Activated effector memory CD4-positive, alpha-beta T cell treated with anti-CD3 and anti-CD28 coated beads, Interleukin-2, amount 50 U/mL, for 16 hours (primary cell): ENCODE results near the gene PAX6.

ENCODE experiments used
- DNase-seq: peaks from one replicate; pipeline ENCODE4 v3.0.0-alpha.2; 2020

Gene PAX6

GRCh38 chr11:31810779-31811647 lies at the start of gene PAX6:
Gene PAX6, minus strand, starts transcription at chr11:31811322. Its CDS starts 4,911 bp downstream, at chr11:31806411.
- peak; percentile 77 for DNase-seq

DNA sequence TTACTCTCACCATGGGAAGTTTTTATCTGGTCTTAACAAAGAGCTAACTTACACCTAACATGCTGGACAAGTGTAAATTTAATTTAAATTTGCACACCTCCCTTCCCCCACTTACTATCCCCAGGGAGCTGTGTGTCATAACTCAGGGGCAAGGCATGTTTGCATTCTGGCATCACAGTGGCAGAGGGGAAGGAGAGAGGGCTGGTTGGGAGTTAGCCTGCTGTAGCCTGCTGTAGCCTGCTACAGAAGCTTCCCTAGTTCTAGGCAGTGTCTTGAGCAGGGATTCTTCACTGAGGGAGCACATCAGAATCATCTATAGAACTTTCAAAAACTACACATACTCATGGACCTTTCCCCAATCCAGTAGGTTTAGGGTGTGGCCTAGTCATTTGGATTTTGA lies 49.3 kb upstream of the PAX6 start:
- no peak for DNase-seq

DNA sequence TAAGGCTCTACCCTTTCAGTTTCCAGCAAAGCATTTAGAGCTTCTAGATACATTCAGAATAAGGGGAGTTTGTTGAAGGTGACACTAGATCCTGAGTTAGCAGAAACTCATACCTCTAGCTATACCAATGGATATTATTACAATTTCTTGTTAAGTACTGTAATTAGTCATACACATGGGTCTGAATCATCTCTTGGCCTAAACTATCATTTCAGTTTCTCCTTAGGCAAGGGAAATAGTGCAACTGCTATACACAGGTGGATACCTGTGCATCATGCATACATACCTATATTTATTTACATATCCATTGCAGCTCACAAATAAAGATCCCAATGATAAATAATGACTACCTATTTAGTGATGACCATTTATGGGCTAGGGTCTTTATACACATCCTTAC lies 45.1 kb upstream of the PAX6 start:
- no peak for DNase-seq

GRCh38 chr11:31855466-31855865 lies 44.3 kb upstream of the PAX6 start:
- no peak for DNase-seq

DNA sequence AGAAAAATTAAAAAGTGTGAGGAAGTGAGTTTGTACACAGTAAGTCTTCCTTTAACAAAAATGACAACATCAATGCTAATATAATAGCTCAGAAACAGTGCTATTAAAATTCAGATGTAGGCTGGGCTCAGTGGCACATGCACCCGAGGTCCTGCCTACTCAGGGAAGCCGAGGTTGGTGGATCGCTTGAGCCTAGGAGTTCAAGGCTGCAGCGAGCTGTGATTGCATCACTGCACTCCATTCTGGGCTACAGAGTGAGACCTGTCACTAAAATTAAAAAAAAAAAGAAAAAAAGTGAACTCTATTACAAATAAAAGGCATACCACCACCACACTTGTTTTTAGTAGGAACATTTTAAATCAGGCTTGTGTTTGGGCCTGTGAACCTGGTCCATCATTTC lies 39.2 kb upstream of the PAX6 start:
- DNase-seq, result no peak

DNA sequence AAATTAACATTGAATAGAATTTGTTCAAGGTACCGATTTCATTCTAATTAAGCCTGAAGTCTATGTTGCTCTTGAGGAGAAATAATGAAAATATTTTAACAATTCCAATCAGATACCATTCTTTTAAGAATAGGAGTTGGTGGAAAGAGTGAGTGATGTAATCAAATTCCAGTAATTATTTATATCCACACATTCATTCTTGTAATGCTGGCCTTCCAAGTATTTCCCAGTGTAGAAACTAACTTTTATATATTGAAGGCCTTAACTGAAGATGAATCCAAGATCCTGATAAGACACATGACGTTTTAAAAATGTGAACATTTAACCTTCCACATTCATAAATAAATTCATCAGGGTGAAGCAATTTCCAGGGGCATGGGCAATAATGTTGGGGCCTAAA lies 36.6 kb upstream of the PAX6 start:
- no peak for DNase-seq

DNA sequence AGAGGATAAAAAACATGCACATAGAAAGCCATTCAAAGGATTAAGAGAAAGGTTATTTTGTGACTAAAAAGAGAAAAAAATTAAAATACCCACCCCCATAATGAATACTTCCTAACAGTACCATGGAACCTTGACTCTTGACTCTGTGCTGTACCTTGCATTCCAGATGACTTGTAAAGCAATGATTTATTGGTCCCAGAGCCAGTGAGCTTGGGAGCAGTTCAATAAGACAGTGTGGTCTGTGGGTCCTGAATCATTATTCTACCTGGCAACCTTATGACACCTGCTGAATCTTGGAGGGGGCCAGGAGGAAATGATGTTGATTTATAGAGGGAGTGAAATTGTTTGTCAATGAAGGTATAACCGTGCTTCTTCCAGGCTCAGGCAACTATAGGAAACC lies 34.2 kb upstream of the PAX6 start:
- DNase-seq, result no peak

DNA sequence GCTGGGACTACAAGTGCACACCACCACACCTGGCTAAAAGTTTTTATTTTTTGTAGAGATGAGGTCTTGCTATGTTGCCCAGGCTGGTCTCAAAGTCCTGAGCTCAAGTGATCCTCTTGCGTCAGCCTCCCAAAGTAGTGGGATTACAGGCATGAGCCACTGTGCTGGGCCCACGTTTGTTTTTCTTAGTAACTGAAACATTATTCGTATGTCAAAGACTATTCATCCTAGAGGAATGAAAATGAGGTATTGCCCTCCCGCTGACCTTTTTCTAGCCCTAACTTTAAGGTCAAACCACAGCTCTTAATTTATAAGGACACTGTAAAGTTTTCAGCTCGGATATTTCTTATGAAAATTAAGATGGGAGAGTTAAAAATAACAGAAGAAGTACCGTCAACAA lies 33.2 kb upstream of the PAX6 start:
- no peak for DNase-seq

DNA sequence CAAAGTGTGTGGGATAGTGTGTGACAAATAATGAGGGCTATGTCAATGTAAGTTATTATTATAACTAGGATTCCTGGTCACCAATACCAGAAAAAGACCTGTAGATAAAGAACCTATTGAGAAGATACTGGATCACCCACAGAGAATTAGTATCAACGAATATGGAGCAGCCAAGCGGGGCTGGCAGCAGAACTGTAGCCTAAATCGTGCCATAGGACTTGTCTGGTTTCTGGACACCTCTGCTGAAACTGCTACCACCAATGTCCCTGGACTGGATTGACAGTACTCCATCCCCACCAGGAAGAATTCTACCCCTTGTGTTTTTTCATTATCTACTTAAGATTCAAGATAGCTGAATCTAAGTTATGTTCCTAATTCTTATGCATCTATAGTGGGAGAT lies 30.3 kb upstream of the PAX6 start:
- no peak for DNase-seq

GRCh38 chr11:31834237-31834636 lies 23.1 kb upstream of the PAX6 start:
- DNase-seq, result no peak

DNA sequence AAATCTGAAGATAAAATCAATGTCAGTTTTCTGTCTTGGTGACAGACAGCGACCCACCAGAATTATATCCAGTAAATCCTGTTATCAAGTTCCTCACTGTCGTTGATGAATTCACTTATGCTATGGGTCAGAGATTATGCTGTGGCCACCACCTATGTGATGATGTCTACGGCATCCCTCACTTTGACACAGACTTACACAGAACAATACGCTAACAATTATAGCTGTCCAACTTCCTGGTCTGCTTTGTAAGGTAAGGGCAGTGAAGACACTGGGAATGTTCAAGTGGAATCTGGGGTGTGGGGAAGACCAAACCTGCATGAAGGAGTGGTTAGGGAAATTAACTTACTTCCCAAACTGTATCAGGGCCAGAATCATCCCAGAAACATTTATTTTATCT lies 19.3 kb upstream of the PAX6 start:
- DNase-seq, result no peak

- DNase-seq, result no peak
Observed at GRCh38 chr11:31828217-31828616, 17.1 kb upstream of the PAX6 start.

DNA sequence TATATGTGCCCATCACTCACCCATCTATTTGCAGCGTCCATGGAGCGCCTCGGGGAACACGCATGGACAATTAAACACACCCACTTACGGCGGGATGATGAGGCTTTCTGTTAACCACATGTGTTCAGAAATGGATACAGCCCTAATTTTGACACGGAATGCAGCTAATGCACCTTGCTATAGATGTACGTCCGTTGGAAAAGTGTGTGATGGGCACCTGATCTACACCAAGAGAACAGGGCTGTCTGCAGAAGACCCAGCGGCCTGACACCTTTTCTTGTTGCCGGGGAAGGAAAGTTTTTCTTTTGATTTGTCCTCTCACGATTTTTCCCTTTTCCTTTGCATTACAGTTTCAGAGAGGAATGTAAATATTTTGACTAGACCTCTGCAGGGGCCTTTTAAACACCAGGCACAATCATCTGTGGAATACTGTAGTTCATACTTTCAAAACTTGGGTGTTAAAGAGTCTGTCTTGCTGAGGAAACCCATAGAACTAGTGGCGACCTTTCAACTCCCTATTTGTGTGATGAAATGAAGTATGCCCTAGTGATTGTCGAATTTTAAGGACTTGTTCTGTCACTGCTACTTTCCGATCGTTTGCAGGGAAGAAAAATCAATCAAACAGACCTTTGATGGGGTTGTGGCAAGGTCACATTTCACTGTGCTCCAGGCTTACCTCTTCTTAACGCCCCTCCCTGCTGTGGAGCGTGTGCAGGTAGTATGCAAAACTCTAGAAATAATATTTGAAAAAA lies 16.5 kb upstream of the PAX6 start:
- DNase-seq, result no peak

- no peak for DNase-seq
Observed at GRCh38 chr11:31826536-31827438, 15.7 kb upstream of the PAX6 start.

DNA sequence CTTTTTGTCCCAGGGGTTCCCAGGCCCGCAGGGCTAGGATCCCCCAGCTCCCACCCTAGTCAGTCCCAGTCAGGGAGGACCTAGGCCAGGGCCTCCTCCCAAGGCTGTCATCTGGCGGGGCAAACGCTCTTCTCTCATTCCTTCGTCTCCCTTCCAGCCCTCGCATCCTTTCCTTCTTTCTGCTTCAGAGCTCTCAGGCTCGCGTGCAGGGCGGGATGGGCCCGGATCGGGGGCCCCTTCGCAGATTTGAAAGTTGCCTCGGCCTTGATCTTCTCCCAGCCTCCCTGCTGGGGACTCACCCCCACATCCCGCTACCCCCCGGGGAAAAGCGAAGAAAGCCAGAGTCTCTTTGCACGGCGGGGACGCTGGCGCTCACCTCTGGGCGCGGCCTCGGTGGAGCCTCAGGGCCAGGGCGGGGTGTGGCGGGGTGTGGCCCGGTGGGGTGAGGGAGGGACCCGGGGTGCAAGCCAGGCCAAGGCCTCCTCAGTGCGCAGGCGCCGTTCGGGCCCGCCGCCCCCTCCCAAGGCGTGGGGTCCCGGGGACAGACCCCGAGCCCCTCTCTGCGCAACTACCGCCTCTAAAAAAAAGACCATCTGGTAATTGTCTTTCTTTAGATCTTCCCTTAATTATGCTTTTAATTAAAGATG lies 14.8 kb upstream of the PAX6 start:
- no peak for DNase-seq

DNA sequence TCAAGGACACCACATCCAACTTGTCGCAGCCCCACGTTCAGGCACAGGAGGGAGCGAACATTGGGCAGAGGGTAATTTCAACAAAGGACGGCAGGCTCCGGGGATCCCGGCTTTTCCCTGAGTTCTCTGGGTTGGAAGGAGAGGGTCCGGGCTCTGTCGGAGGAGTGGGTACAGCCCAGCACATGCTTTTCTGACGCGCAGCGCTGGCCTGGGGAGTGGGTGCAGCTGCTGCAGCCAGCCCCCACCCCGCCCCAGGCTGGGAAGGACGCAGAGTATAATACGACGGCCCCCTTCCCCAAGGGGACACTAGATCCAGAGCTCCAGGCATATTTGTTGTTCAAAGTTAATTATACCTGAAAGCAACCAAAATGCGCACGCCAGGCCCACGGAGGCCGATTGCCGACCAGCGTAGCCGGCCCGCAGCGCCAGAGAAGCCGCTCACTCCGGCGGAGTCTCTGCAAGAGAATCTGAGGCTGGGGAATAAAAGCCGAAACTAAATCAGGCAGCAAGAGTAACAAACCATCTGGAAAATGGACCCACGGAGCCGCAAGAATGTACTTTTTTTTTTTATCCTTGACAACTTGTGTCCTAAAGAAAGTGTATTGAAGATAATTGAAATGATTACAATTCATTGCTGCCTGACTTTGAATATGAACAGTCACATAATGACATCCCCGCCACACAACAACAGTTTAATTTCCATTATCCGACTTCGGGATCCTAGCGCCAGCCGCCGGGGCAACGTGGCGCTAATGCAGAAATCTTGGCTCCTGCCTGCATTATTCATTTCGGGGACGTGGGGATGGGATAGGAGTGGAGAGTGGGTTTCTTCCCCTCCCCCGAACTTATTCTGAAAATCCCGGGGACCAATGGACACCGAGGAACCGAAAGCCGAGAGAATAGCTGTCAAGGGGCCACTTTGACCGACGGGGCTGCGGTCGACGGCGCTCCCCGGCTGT lies 14.0 kb upstream of the PAX6 start:
- no peak for DNase-seq

GRCh38 chr11:31824332-31824878 lies 13.3 kb upstream of the PAX6 start:
- DNase-seq, result no peak

DNA sequence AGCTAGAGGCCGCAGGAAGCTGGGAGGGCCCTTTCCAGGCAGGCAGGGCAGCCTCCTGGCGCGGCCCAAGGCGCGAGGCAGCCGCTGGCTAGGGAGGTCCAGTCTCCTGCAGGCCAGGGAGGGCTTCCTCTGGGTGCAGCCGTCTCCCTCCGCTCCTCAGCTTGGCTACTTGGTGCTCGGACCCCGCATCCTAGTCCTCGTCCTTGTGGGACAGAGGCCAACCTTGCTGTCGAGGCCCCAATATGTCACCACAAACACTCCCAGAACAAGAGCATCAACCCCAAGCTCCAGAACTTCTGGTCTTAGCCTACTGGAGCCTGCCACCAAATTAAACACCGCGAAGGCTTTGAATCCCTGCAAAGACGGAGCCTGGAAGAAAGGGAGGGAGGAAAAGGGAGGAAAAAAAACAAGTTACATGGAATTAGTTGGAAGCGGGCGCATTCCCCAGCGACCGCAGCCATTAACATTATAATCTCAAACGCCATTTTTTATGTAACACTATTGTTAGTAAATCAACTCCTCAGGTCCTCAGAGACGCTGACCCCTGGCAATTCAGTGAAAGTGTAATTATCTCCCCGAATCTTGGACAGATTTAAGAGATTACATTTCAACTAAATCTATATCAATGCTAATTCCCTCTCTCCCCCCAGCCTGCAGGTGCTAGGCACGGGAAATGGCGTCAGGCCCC lies 12.7 kb upstream of the PAX6 start:
- DNase-seq, result no peak

DNA sequence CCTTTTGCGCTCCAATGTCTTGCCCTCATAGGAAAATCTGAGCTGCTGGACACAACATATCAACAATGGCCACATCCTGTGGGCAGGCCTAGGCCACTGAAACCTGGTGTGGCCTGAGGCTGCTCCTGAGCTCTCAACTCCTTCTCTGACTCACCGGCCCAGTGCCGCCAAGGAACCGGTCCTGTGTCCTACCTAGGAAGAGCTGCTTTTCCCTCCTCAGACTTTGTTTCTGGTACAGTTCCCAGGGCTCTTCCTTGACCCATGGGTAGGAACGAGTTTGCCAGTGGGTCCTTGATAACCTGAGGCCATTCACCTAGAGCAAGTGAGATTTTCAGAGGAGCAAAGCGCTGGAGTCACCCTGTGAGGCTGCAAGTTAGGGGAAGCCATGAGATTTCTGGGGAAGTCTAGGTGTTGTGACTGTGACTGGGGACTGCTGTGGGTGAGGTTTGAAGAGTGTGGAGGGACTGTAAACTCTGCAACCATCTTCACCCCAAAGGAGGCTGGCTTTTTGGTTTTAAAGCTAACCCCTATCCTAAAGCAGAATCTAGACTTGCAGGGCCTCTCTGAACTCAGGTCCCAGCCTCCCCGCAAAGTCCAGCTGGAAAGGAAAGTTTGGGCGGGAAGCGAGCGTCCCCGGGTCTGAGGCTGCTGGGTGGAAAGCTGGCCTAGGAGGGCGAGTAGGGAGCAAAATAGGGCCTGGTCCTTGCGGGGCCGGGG lies 12.0 kb upstream of the PAX6 start:
- no peak for DNase-seq
